GM12878 (cell line): ENCODE results near the gene PPIL6. TPM values are rescaled to one million over a fixed set of nuclear protein-coding genes. Genes with fewer than 3 reads are reported as not detected.

Source experiments
- IRF4 ChIP-seq: IDR thresholded peaks from 2 replicates; pipeline ENCODE4 v1.6.1; 2011; ENCODE audit warnings: low read depth, low read length
- NFIC ChIP-seq: IDR thresholded peaks from 2 replicates; pipeline ENCODE4 v1.6.1; 2012; ENCODE audit warnings: low read depth, mild to moderate bottlenecking, inconsistent platforms, low read length, moderate library complexity
- RCOR1 ChIP-seq: conservative IDR thresholded peaks from 2 replicates; pipeline ENCODE4 v1.6.1; 2012; ENCODE audit warnings: low read depth, low read length, improper control_type of control experiment
- polyA plus RNA-seq, 11 experiments: library from polyadenylated mRNA; depleted of rRNA in 4 of 11; unstranded in 6 of 11; stranded (reverse) in 5 of 11; fragments of >200 nt; fragmentation: Nextera tagmentation in 4 of 11; fragmentation: Illumina TruSeq in 1 of 11; extraction: Ambion mirVana in 4 of 11; extraction: Trizol in 1 of 11; gene quantifications; 1 replicate in 1 of 11; 2 replicates in 10 of 11; pipeline versions ENCODE4 v1.2.1 to v1.2.3, GENCODE V29; 2011 to 2016; ENCODE audit warnings: inconsistent platforms in 2 of 11, missing spikeins in 2 of 11, low read depth in 1 of 11
- total RNA-seq, 4 experiments: library from RNA; depleted of rRNA in 3 of 4; stranded (reverse); fragments of >200 nt in 3 of 4; fragmentation: Illumina TruSeq in 1 of 4; extraction: Trizol in 1 of 4; gene quantifications; 2 replicates each; pipeline versions ENCODE4 v1.2.1 to v1.2.3, GENCODE V29; 2013 to 2021
- TF ChIP-seq, protein P1 (sequence below): fragments of 450-650 bp; IDR thresholded peaks from 2 replicates; pipeline ENCODE4 v1.6.1; 2016; ENCODE audit warnings: mild to moderate bottlenecking, moderate library complexity, borderline replicate concordance
- TF ChIP-seq, protein P2 (sequence below): IDR thresholded peaks from 2 replicates; pipeline ENCODE4 v1.6.1; 2012; ENCODE audit warnings: mild to moderate bottlenecking, low read depth, low read length

Gene PPIL6
- total and polyA plus RNA-seq, 10 of the 15 experiments (the other 5 are each of a cell fraction or from before 2014, with no cell fraction given): 0.01 to 0.26 (median 0.12) TPM; not detected in 5

DNA sequence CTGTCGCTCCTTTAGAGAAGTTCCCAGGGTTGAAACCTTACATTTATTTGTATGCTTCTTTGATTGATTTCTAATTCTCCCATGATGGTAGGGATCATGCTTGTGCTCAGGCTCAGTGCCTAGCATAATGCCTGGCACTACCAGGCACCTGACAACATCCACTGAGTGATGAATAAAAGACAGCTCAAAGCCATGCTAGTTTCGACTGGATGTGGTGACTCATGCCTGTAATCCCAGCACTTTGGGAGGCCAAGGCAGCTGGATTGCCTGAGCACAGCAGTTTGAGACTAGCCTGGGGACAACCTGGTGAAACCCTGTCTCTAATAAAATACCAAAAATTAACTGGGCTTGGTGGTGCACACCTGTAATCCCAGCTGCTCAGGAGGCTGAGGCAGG is 46.5 kb downstream of the PPIL6 start (continued):
- TF ChIP-seq, protein P1, sequence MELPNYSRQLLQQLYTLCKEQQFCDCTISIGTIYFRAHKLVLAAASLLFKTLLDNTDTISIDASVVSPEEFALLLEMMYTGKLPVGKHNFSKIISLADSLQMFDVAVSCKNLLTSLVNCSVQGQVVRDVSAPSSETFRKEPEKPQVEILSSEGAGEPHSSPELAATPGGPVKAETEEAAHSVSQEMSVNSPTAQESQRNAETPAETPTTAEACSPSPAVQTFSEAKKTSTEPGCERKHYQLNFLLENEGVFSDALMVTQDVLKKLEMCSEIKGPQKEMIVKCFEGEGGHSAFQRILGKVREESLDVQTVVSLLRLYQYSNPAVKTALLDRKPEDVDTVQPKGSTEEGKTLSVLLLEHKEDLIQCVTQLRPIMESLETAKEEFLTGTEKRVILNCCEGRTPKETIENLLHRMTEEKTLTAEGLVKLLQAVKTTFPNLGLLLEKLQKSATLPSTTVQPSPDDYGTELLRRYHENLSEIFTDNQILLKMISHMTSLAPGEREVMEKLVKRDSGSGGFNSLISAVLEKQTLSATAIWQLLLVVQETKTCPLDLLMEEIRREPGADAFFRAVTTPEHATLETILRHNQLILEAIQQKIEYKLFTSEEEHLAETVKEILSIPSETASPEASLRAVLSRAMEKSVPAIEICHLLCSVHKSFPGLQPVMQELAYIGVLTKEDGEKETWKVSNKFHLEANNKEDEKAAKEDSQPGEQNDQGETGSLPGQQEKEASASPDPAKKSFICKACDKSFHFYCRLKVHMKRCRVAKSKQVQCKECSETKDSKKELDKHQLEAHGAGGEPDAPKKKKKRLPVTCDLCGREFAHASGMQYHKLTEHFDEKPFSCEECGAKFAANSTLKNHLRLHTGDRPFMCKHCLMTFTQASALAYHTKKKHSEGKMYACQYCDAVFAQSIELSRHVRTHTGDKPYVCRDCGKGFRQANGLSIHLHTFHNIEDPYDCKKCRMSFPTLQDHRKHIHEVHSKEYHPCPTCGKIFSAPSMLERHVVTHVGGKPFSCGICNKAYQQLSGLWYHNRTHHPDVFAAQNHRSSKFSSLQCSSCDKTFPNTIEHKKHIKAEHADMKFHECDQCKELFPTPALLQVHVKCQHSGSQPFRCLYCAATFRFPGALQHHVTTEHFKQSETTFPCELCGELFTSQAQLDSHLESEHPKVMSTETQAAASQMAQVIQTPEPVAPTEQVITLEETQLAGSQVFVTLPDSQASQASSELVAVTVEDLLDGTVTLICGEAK: no peak
- TF ChIP-seq NFIC (no peak), RCOR1 (no peak), IRF4 (no peak)
- TF ChIP-seq, protein P2, sequence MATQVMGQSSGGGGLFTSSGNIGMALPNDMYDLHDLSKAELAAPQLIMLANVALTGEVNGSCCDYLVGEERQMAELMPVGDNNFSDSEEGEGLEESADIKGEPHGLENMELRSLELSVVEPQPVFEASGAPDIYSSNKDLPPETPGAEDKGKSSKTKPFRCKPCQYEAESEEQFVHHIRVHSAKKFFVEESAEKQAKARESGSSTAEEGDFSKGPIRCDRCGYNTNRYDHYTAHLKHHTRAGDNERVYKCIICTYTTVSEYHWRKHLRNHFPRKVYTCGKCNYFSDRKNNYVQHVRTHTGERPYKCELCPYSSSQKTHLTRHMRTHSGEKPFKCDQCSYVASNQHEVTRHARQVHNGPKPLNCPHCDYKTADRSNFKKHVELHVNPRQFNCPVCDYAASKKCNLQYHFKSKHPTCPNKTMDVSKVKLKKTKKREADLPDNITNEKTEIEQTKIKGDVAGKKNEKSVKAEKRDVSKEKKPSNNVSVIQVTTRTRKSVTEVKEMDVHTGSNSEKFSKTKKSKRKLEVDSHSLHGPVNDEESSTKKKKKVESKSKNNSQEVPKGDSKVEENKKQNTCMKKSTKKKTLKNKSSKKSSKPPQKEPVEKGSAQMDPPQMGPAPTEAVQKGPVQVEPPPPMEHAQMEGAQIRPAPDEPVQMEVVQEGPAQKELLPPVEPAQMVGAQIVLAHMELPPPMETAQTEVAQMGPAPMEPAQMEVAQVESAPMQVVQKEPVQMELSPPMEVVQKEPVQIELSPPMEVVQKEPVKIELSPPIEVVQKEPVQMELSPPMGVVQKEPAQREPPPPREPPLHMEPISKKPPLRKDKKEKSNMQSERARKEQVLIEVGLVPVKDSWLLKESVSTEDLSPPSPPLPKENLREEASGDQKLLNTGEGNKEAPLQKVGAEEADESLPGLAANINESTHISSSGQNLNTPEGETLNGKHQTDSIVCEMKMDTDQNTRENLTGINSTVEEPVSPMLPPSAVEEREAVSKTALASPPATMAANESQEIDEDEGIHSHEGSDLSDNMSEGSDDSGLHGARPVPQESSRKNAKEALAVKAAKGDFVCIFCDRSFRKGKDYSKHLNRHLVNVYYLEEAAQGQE: no peak
